B cell (primary cell): ENCODE results near the gene BNIPL.

Experiments used
- CTCF ChIP-seq: fragments of 200-600 bp; IDR thresholded peaks from one replicate; pipeline ENCODE4 v1.8.0; 2022; ENCODE audit warnings: antibody characterized with exemption, mild to moderate bottlenecking
- EZH2 ChIP-seq: IDR thresholded peaks from 2 replicates; pipeline ENCODE4 v1.6.1; 2012; ENCODE audit warnings: borderline replicate concordance, low read depth, mild to moderate bottlenecking, moderate library complexity, low read length; ENCODE audit not compliant: insufficient read depth, poor library complexity, severe bottlenecking

- TF ChIP-seq CTCF (no peak), EZH2 (no peak)
These were observed 22.9 kb upstream of the BNIPL start for GRCh38 chr1:151013518-151013917.
